Islet of Langerhans (tissue), 1 donor: Measurements from ENCODE around the gene IPO13.

Experiments
- FAIRE-seq: peaks from one replicate; lab custom pipeline; 2011; peaks lifted over from hg19 to GRCh38; lab: Jason Lieb, UNC

Gene IPO13

DNA sequence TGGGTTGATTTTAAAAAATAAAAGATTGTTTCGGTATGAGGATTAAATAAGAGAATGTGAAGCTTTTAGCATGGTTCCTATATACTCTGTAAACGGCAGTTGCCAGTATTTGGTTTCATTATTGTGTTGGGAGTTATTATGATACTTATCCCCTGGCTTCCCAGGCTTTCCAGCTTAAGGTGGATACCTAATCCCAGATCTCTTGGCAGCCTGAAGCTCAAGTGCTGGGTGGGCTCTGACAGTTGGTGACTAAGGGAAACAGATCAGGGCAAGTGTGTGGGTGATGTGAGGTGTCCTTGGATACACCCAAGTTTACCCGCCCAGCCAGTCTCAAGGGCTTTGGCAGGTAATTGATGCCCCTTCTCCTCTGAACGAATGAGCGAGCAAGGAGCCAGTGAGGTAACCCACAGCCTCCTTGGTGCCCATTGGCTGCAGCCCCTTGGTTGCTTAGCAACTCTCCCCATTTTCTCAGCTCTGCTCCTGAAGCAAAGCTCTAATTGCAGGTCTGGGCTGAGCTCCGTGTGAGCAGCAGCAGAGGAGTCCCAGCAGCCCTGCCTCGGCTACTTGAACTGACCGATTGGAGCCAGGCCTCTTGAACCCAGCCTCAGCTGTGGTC lies 6.1 kb downstream of the IPO13 start:
- FAIRE-seq: peak; percentile 93

DNA sequence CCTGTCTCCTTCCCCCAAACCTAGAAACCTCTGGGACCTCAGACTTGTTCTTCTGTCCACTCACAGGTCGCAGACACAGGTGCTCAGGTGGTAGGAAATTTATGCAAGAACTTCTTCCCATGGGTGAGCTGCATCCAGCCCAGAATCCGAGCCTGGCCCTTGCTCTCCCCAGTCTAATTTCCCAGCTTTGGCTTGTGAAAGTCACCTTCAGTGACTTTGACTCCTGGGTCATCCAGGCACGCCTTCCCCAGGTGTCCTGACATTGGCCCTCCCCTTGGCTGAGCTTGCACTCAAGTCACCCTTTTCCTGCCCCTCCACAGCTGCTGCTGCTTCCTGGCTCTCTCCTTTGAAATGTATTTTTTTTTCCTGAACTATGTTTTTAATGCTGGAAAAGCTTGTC lies 6.6 kb downstream of the IPO13 start:
- FAIRE-seq: no peak

DNA sequence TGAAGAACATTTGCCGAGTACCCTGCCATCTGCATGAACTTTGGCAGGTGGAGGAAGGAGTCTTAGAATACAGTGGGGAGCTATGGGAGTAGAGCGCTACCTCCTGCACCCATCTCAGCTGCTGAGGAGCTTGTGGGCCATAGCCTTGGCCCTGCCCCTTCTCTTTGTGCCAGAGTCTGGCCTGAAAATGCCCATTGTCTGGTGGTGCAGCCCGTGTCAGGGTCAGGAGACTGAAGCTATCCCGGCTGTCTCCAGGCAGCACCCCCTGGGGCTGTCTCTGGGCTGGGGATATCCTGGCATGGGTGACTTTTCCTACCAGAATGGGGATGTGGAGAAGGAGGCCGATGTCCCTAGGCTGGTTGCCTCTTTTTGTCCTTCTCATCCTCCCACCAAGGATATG lies 7.3 kb downstream of the IPO13 start:
- no peak for FAIRE-seq

DNA sequence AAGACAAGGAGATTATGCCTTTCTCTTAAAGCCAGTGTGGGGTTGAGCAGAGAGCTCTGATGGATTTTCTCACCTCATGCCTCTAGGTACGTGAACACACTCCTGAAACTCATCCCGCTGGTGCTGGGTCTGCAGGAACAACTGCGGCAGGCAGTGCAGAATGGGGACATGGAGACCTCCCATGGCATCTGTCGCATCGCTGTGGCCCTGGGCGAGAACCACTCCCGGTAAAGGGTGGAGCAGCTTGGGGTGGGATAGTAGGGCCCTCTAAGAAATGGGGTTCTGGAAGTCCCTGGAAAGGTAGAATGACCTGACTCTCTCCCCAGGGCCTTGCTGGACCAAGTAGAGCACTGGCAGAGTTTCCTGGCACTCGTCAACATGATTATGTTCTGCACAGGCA lies 9.5 kb downstream of the IPO13 start:
- FAIRE-seq: no peak

DNA sequence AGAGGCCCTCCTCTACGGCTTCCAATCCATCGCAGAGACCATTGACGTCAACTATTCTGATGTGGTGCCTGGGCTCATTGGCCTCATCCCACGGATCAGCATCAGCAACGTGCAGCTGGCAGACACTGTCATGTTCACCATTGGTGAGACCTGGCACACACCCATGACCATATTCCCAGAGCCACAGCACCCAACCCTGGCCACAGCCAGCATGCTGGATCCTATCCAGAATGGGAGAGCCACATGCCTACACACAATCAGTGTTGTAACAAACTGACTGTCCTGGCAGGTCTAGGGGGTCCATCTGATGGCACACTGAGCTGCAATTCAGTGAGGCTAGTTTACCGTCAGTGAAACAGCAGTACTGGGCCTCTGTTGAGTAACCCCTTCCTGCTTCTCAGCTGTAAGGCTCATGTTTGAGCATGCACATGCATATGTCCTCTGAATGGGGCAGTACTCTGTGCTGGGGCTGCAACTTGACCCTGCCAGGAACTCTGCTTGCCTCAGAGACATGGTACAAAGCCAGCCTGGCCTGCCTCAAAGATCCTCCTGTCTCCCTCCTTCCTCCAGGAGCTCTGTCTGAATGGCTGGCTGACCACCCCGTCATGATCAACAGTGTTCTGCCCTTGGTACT lies 10.8 kb downstream of the IPO13 start:
- FAIRE-seq: no peak

DNA sequence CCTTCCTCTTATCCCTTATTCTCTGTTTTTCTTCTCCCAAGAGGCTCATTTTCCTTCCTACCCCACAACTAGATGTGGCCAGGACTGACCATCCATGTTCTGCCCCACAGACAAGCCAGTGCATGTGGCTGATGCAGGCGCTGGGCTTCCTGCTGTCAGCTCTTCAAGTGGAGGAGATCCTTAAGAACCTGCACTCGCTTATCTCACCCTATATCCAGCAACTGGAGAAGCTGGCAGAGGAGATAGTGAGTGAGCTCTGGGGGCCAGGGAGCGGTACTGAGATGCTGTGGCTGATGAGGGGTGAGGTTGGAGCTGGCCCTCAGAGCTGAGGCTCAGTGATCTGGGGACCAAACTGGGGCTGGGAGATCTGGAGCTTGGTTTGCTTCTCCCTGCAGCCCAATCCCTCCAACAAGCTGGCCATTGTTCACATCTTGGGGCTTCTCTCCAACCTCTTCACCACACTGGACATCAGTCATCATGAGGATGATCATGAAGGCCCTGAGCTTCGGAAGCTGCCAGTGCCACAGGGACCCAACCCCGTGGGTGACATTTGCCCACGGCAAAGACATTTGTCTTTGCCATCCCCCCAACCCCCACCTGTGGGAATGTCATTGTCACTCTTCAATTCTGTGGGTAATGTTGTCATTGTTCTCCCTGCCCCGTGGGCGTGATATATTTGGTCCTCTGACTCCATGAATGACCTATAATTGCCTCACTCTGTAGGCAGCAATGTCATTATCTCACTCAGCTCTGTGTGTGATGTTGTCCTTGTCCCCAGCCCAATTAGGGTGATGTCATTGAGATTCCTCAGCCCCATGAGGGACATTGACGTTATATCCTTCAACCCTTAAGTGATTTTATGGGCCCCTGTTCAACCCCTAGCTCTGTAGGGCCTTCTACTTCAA lies 11.9 kb downstream of the IPO13 start:
- no peak for FAIRE-seq

DNA sequence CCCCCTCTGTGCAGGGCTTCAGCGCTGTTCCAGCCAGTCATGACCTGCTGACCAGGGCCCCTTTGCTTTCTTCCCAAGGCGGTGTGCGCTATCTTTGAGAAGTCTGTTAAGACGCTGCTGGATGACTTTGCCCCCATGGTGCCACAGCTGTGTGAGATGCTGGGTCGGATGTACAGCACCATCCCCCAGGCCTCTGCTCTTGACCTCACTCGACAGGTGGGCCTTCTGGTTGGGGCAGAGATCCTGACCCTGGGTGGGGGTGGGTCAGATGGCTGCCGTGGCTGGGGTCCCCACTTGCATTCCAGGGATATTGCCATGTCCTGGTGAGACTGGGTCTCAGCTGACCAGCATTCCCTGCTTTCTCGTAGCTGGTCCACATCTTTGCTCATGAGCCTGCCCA lies 14.0 kb downstream of the IPO13 start:
- no peak for FAIRE-seq

DNA sequence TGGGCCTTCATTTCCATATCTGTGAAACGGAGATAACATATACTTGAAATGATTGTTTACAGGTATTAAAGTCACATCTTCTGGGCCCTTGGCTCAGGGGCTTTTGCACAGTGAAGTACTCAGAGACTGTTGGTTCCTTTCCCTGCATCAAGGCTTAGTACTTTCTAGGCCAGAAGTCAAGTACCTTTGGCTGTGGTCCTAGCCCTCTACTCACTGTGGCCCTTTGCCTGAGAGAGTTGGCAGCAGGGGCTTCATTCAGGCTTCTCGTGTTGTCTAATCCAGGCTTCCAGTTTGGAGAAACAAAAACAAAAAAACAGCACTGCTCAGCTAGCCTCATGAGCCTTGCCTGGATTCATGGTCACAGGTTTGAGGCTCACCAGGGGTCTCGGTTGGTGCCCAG lies 14.9 kb downstream of the IPO13 start:
- no peak for FAIRE-seq

DNA sequence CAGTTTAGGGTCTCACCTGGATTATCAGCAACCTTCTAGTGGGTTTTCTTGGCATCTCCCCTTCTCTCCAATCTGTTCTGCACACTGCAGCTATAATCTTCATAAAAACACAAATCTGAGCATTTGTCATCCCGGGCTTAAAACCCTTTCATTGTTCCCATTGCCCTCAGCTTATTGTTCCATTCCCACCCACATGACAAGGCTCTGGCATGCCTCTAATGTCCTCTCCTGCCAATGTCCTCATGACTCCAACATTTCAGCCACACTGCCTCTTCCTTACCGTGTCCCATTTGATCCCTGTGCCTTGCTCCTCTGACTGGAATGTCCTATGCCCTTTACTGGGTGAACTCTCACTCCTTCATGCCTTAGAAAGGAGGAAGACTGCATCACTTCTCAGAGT lies 15.6 kb downstream of the IPO13 start:
- no peak for FAIRE-seq

DNA sequence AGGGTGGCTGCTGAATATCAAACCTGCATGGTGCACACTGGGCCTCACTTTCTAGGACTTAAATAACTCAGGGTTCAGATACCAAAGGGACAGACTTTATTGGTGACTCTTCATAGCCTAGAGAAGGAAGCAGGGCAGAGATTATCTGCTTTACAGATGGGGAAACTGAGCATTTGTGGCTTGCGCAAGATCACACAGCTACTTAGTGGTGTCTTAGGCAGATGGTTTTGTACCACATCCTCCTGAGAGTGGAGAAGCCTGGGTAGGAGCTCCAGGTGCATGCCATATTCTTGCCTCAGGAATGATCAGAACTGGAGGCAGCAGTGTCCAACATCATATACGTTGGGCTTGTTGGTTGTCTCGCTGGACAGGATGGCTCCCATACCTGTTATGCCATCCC lies 16.3 kb downstream of the IPO13 start:
- FAIRE-seq: no peak

DNA sequence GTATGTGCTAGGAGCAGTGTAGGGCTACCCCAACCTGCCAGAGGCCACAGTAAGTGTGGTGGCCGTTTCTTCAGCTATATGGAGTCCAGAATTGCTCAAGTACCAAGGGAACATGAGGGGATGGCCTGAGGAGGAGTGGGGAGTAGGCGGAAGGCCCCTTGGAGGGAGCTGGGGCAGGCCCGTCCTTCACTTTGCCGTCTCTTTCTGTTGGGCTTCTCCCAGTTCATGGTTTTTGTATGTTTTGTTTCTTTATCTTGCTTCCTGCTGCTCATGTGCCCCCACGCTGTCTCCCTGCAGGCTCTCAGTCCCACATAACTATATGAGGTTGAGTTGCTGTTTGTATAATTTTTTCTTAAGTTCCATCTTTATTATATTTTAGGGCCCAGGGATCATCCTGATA lies 17.1 kb downstream of the IPO13 start:
- no peak for FAIRE-seq

DNA sequence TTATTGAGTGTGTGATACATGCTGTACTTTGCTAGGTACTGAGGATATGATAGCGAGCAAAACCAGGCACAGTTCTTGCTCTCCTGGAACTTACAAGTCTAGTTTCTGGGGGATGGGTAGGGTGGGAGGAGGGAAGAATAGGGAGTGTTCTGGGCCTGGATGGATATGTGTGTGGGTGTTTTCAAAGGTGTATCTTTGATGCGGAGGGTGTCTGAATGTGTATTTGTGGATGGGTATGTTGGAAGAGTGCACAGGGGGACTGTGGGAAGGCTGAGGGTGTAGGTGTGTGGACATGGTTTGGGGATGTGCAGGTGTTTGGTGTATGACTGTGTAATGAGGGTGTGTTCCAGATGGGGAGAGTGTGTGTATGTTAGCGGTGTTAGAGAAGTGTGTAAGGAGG lies 18.6 kb downstream of the IPO13 start:
- FAIRE-seq: no peak

DNA sequence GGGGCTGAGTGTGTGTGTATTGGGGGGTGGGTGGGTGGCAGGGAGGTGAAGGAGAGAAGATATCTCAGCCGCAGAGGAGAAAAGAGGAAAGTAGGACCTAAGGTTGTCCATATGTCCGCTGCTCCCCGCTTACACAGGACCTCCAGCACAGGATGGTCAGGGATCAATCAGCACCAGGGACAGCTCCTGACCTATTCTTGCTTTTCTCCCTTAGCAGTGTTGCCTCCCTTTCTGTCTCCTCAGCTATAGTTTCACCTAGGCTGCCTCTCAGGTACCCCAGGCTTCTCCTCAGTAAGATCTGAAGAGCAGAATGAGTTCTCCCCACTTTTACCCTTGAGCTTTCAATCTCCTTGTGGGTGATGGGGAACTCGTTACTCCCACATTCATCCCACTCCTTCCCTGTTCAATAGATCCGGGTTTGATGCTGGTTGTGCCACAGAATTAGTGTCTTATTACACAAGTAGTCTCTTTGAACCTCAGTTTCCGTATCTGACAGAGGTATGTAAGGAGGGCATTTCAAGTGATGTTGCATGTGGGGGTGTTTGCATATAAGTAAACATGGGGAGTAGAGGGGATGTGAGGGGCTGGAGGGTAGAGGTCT lies 21.7 kb downstream of the IPO13 start:
- FAIRE-seq: no peak

DNA sequence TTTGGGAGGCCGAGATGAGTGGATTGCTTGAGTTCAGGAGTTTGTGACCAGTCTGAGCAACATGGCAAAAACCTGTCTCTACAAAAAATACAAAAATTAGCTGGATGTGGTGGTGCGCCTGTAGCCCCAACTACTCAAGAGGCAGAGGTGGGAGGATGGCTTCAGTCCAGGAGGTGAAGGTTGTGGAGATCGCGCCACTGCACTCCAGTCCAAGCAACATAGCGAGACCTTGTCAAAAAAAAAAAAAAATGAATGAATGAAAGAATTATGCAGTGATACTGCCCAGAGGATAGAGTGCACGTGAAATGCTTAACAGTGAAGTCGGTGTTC lies 22.6 kb downstream of the IPO13 start:
- no peak for FAIRE-seq

DNA sequence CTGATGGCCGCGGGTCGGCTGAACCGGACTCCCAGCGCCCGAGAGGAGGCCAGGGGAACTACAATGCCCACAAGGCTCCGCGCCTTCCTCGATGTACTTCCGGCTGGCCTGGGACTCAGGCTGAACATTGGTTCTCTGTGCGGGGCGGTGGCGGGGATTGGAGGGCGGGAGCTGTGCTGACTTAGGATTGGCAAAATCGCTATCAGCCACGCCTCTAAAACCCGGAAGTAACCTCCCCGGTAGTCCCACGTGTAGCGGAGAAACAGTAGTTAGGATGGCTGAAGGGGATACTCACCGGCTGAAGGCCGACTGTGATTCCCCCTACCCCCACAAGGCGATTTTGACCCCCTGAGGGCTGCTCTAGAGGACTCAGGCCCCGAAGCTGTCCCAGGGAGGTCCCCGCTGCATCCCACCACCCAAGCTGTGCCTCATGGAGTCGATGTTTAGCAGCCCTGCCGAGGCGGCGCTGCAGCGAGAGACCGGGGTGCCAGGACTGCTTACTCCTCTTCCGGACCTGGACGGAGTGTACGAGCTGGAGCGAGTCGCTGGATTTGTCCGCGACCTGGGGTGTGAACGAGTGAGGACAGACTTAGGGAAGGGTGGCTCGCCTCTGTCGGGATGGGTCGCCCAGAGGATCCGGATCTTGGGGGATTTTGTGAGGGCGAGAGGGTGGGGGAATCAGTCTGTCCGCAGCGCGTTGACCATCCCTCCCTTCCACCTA lies 23.2 kb downstream of the IPO13 start, which contains the start of gene DPH2:
TSS of gene DPH2 (plus strand) at position 265 of the 721 bp plus-strand sequence. CDS start at position 431, 166 bp downstream.
- peak; percentile 94 for FAIRE-seq

DNA sequence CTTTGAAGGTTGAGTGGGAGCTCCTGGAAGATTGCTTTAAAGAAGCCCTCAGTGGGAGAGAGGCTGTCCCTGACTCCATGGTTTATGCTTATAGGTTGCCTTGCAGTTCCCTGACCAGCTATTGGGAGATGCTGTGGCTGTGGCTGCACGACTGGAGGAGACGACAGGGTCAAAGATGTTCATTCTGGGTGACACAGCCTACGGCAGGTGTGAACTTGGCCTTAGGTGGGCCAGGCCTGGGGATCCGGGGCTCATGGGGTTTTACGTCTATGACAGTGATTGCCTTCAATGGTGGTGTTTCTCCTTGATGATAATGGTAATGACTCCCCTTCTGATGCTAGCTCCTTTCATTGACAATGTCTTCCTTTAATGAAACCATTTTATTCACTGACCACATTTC lies 23.8 kb downstream of the IPO13 start:
- no peak for FAIRE-seq

DNA sequence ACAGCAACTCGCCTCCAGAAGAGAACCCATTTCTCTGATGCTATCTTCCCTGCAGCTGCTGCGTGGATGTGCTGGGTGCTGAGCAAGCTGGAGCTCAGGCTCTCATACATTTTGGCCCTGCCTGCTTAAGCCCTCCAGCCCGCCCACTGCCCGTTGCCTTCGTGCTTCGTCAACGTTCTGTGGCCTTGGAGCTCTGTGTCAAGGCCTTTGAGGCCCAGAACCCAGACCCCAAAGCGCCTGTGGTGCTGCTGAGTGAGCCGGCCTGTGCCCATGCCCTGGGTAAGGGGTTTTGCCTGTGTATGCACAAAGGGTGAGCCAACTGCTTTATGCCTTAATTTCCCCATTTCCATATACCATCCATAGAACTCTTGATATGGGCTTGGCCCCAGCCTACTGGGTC lies 24.2 kb downstream of the IPO13 start:
- no peak for FAIRE-seq

DNA sequence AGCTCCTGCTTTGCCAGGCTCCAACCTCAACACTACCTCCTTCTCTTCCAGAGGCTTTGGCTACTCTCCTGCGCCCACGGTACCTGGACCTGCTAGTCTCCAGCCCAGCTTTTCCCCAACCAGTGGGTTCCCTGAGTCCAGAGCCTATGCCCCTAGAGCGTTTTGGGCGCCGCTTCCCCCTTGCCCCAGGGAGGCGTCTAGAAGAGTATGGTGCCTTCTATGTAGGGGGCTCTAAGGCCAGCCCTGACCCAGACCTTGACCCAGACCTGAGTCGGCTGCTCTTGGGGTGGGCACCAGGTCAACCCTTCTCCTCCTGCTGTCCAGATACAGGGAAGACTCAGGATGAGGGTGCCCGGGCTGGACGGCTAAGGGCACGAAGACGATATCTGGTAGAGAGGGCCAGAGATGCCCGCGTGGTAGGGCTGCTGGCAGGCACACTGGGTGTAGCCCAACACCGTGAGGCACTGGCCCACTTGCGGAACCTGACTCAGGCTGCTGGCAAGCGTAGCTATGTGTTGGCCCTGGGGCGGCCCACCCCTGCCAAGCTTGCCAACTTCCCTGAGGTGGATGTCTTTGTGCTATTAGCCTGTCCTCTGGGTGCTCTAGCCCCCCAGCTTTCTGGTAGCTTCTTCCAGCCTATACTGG lies 24.7 kb downstream of the IPO13 start:
- FAIRE-seq: no peak

DNA sequence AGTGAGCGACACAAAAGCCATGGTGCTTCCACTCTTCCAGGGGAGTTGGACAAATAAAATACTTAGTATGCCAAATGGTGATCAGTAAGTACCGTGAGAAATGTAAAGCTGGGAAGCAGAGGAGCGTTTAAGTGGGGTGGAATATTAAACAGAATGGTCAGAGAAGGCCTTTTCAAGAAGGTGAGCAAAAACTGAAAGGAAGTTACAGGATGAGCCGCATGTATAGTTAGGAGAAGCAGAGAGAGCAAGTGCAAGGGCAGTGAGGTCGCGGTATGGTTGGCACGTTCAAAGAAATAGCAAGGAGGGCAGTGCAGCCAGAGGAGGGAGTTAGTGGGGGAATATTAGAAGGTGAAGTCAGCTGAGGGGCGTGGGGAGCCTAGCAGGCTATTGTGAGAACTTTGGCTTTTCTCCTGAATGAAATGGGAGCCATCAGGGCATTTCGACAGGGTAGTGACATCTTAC lies 27.3 kb downstream of the IPO13 start:
- no peak for FAIRE-seq

DNA sequence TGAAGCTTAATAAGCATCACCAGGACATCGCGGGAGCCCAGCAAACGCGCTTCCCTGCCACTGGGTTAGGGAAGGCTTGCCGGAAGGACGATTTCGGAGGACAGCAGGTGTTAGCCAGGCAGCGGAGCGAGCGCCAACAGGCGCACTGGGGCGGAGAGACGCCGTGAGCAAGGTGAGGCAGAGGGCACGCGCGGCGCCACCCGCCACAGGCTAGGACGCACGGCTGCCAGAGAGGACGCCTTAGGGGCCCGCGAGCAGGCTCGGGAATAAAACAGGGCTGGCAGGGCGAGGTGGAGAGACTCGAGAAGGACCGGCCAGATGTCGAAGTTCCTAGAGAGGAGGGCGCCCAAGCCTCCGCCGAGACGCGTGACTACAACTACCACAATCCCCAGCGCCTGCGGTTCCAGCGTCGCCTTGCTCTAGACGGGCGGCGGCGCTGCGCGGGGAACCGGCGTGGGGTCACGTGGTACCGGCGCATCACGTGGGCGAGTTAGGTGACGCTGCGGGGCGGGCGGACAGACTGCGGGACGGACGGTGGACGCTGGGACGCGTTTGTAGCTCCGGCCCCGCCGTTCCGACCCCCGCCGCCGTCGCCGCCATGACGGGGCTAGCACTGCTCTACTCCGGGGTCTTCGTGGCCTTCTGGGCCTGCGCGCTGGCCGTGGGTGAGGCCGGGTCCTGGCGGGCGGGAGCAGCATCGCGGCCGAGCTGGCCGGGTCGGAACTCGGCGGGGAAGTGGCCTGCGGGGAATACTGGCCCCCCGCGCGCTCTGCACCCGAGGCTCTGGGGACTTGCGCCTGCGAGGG lies 27.9 kb downstream of the IPO13 start, which contains the start of gene ATP6V0B:
TSS of gene ATP6V0B (plus strand) at position 518 of the 806 bp plus-strand sequence. CDS start at position 599, 81 bp downstream.
- no peak for FAIRE-seq
